ENCODE measurements around the gene TXNDC8. TPM values are rescaled to one million over a fixed set of nuclear protein-coding genes. Genes with fewer than 3 reads are reported as not detected.

Gene TXNDC8
- total and polyA plus RNA-seq, 2 of the 13 experiments (the other 11 are each of a cell fraction or from before 2014, with no cell fraction given), result not detected

GRCh38 chr9:110288503-110288902 is 49.2 kb downstream of the TXNDC8 start:
- no TSS peak for BruUV-seq (replicated peaks)
- 52% methylated on average over 4 of the region's 4 CpGs for whole genome bisulfite sequencing (ENCODE audit: low lambda C conversion rate)
- CTCF ChIA-PET (ENCODE audit: low intra/inter-chr PET ratio, low total read pairs), result no interaction called here
- in situ Hi-C loops (cut with HindIII; ENCODE audit: extremely low pct_ligation_motif_present, low pct_unique_long_range_greater_than_20kb), result no loop called here
- no peak overlapping the region for H3K4me3 ChIP-seq (replicated peaks in 1 of 3; ENCODE audit: insufficient read depth in 1 of 3, low read depth in 2 of 3, low read length in 3 of 3)
- no peak overlapping the region for H3K9ac ChIP-seq (ENCODE audit: insufficient read depth, low read depth, low read length)
- H3K27me3 ChIP-seq (ENCODE audit: control insufficient read depth in 1 of 2, insufficient read depth in 2 of 2, low read length in 2 of 2), result no peaks in the 10 kb centered on the region
- peaks cover 10% of the 10 kb centered on the region for H3K4me1 ChIP-seq (ENCODE audit: insufficient read depth, low read length)
- H3K9me3 ChIP-seq (ENCODE audit: low read length), result no peaks in the 10 kb centered on the region
- DNase-seq (ENCODE audit: low spot score) (no peak), ATAC-seq (no peak), FAIRE-seq (no peak)
- no peak overlapping the region for H3K4me2 ChIP-seq (ENCODE audit: low read depth, low read length)
- no peaks in the 10 kb centered on the region for H3K79me2 ChIP-seq (ENCODE audit: insufficient read depth, low read length)
- H2AFZ ChIP-seq (ENCODE audit: low read length), result no peak overlapping the region
- H4K20me1 ChIP-seq (ENCODE audit: insufficient read depth, low read length), result no peaks in the 10 kb centered on the region
- POLR2A ChIA-PET, result no interaction called here
- intact Hi-C loops (cut with micrococcal nuclease; ENCODE audit: unreplicated experiment), result no loop called here
- H3K27ac ChIP-seq (ENCODE audit: extremely low read length, insufficient read depth, low read length), result no peak overlapping the region
- no peaks in the 10 kb centered on the region for H3K36me3 ChIP-seq (replicated peaks in 1 of 2; ENCODE audit: control insufficient read depth in 1 of 2, insufficient read depth in 2 of 2, low read length in 2 of 2)
- TF ChIP-seq ZNF619 (CRISPR knock-in tag; IDR thresholded peaks at IDR 0.05) (no peak), ZNF772 (CRISPR knock-in tag; IDR thresholded peaks at IDR 0.05) (no peak), HOXD1 (CRISPR knock-in tag; IDR thresholded peaks at IDR 0.05) (no peak), ZC3H4 (CRISPR knock-in tag; IDR thresholded peaks at IDR 0.05; ENCODE audit: borderline replicate concordance) (no peak), ZNF784 (CRISPR knock-in tag; IDR thresholded peaks at IDR 0.05; ENCODE audit: borderline replicate concordance) (no peak), MTA3 (CRISPR knock-in tag; IDR thresholded peaks at IDR 0.05) (no peak), ETV5 (CRISPR knock-in tag; IDR thresholded peaks at IDR 0.05; ENCODE audit: borderline replicate concordance) (no peak), RCOR2 (CRISPR knock-in tag; IDR thresholded peaks at IDR 0.05) (no peak), HNF1B (CRISPR knock-in tag; IDR thresholded peaks at IDR 0.05) (no peak), ZNF362 (CRISPR knock-in tag; IDR thresholded peaks at IDR 0.05; ENCODE audit: borderline replicate concordance) (no peak), ZNF318 (CRISPR knock-in tag; IDR thresholded peaks at IDR 0.05) (no peak)

Data from HepG2 (cell line).